Transverse colon (tissue), 4 donors: ENCODE results near the gene BRAT1.

Source experiments
- CTCF ChIP-seq, 5 experiments: fragments of 200-600 bp in 3 of 5; fragments of 450-650 bp in 2 of 5; sonication (generic) in 3 of 5; IDR thresholded peaks; 1 replicate in 2 of 5; 2 replicates in 3 of 5; pipeline ENCODE4 v1.5.1; 2016 to 2017; ENCODE audit warnings: antibody characterized with exemption in 5 of 5, inconsistent platforms in 3 of 5, mild to moderate bottlenecking in 2 of 5, moderate library complexity in 1 of 5
- POLR2A ChIP-seq: fragments of 450-650 bp; IDR thresholded peaks from one replicate; pipeline ENCODE4 v1.6.1; 2016; ENCODE audit warnings: antibody characterized with exemption, mild to moderate bottlenecking, moderate library complexity
- POLR2AphosphoS5 ChIP-seq, 3 donors: sonication (generic); formaldehyde crosslinking; IDR thresholded peaks; one replicate each; pipeline ENCODE4 v1.6.1; 2016; ENCODE audit warnings: antibody characterized with exemption in 3 of 3

GRCh38 chr7:2495418-2496299 lies 59.7 kb downstream of the BRAT1 start:
- TF ChIP-seq CTCF (IDR thresholded peaks at IDR 0.05) (no peak), POLR2AphosphoS5 (IDR thresholded peaks at IDR 0.05) (no peak), POLR2A (no peak)
